Measurements from ENCODE around the gene RHOD.
A peak's percentile ranks its signal among the peaks of the same experiment; 100 is the strongest.

The RHOD gene

DNA sequence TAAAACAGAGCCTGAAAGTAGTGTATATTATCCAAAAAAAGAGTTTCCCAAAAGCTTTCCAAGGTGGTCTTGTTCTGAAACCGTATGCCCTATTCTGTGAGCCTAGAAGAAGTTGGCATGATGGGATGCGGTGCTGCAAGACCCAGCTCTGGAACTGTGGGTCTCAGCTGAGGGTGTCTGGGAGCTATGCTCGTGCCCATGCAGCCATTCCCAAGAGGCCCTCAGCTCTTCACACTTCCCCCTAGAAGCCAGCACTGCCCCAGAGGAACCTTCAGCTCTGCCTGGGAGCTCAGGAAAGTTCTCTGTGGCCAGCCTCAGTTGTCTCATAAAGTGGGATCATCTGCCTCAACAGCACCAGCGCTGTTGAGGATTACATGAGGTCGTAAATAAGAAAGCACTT, 40.1 kb upstream of the RHOD start:
- in situ Hi-C loops (cut with MboI; ENCODE audit: low pct_unique_long_range_greater_than_20kb, low sequenced_read_pairs, unreplicated experiment) = no loop called here
- no peak for DNase-seq (ENCODE audit: low spot score)
- no peak for TF ChIP-seq CTCF (IDR thresholded peaks at IDR 0.05; ENCODE audit: extremely low read depth, insufficient read depth, missing control alignments)

DNA sequence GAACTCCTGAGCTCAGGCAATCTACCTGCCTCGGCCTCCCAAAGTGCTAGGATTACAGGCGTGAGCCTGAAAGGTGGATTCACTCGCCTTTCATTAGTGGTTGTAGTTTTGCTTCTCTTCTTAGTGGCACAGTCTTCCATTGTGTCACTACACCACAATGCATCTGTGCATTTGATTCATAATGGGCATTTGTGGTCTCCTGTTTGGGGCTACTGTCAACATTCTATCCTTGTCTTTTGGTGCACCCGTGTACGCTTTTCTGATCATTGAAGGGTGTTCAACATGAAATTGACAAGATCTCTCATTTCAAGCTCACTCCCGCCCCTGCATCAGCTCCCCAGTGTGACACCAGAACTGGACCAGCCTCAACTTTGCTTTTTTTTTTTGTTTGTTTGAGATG, 35.7 kb upstream of the RHOD start:
- peak; percentile 61 for DNase-seq (ENCODE audit: low spot score)
- no peak for TF ChIP-seq CTCF (IDR thresholded peaks at IDR 0.05; ENCODE audit: extremely low read depth, insufficient read depth, missing control alignments)
- in situ Hi-C loops (cut with MboI; ENCODE audit: low pct_unique_long_range_greater_than_20kb, low sequenced_read_pairs, unreplicated experiment) = no loop called here

DNA sequence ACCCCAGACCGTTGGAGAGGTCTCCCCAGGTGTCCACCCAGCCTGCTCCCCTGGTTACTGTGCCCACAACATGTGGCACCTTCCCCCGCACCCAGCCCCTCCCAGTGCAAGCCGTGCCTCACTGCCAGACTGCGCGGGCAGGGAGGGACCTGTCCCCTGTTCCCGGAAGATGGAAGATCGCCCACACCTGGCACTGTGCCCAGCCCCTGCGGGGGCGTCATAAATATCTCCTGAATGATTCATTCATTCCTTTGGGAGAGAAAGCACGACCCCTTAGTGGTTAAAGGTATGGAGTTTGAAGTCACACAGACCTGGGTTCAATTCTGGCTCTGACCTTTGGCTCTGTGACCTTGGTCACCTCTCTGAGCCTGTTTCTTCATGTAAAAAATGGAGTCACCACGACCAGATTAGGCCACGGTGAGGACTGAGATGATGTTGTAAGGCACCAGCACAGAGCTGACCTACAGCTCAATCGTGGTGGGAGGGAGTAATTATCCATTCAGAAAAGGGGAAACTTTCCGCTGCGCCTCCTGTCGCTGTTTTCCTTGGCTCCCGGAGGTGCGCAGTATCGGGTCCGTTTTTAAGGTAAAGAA, 34.2 kb upstream of the RHOD start:
- no peak for DNase-seq (ENCODE audit: low spot score)
- in situ Hi-C loops (cut with MboI; ENCODE audit: low pct_unique_long_range_greater_than_20kb, low sequenced_read_pairs, unreplicated experiment) = no loop called here
- TF ChIP-seq CTCF (IDR thresholded peaks at IDR 0.05; ENCODE audit: extremely low read depth, insufficient read depth, missing control alignments) = no peak

- in situ Hi-C loops (cut with MboI; ENCODE audit: low pct_unique_long_range_greater_than_20kb, low sequenced_read_pairs, unreplicated experiment) = no loop called here
- no peak for DNase-seq (ENCODE audit: low spot score)
- TF ChIP-seq CTCF (IDR thresholded peaks at IDR 0.05; ENCODE audit: extremely low read depth, insufficient read depth, missing control alignments) = no peak
Observed at GRCh38 chr11:67022961-67023956, 33.4 kb upstream of the RHOD start, which contains the start of gene SYT12. SYT12 (plus strand) TSS chr11:67023134; CDS start chr11:67030145, 7,011 bp downstream.

- DNase-seq (ENCODE audit: low spot score) = no peak
- TF ChIP-seq CTCF (IDR thresholded peaks at IDR 0.05; ENCODE audit: extremely low read depth, insufficient read depth, missing control alignments) = no peak
- in situ Hi-C loops (cut with MboI; ENCODE audit: low pct_unique_long_range_greater_than_20kb, low sequenced_read_pairs, unreplicated experiment) = no loop called here
Observed at GRCh38 chr11:67023957-67024353, 32.7 kb upstream of the RHOD start.

DNA sequence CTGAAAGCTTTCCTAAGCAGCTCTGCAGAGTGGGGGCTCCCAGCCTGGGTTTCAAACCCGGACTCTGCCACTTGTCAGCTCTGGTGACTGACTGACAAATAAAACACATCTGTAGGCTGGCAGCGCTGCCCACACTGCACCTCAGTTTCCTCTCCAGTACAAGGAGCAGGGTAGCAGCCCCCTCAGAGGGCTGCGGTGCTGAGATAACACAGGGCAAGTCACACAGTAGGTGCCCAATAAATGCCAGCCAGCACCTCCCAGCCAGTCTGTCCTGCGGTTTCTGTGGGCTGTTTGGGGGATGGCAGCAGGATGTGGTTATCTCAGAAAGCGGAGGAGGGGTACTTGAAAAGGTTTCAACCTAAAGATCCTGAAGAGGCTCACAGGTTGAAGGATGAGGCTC, 32.2 kb upstream of the RHOD start:
- DNase-seq (ENCODE audit: low spot score) = no peak
- in situ Hi-C loops (cut with MboI; ENCODE audit: low pct_unique_long_range_greater_than_20kb, low sequenced_read_pairs, unreplicated experiment) = no loop called here
- no peak for TF ChIP-seq CTCF (IDR thresholded peaks at IDR 0.05; ENCODE audit: extremely low read depth, insufficient read depth, missing control alignments)
